Liver (tissue), 9 donors: ENCODE data around the gene C18orf32. TPM values are rescaled to one million over a fixed set of nuclear protein-coding genes. Genes with fewer than 3 reads are reported as not detected.

ENCODE experiments used
- DNase-seq: peaks from one replicate; pipeline ENCODE4 v3.0.0-alpha.2; 2017; ENCODE audit warnings: low spot score
- H3K27ac ChIP-seq, 2 donors: one replicate each; pipeline ENCODE4 v1.7.0; 2013; ENCODE audit warnings: inconsistent platforms in 2 of 2, low read length in 2 of 2, control low read depth in 1 of 2, low read depth in 1 of 2, mild to moderate bottlenecking in 1 of 2
- H3K27me3 ChIP-seq, 4 donors: one replicate each; pipeline versions ENCODE4 v1.6.1 to v1.7.0; 2013; ENCODE audit warnings: low read length in 3 of 4, inconsistent platforms in 1 of 4, mild to moderate bottlenecking in 1 of 4, moderate library complexity in 1 of 4; ENCODE audit not compliant: control insufficient read depth in 4 of 4, insufficient read depth in 4 of 4
- H3K36me3 ChIP-seq, 4 donors: one replicate each; pipeline versions ENCODE4 v1.6.1 to v1.7.0; 2013; ENCODE audit warnings: low read length in 3 of 4, mild to moderate bottlenecking in 3 of 4, low read depth in 1 of 4, moderate library complexity in 1 of 4; ENCODE audit not compliant: control insufficient read depth in 4 of 4, insufficient read depth in 3 of 4
- H3K4me1 ChIP-seq, 4 donors: one replicate each; pipeline versions ENCODE4 v1.6.1 to v1.7.0; 2013; ENCODE audit warnings: low read length in 3 of 4, mild to moderate bottlenecking in 3 of 4, moderate library complexity in 1 of 4; ENCODE audit not compliant: control insufficient read depth in 4 of 4, insufficient read depth in 4 of 4
- H3K4me3 ChIP-seq, 3 donors: one replicate each; pipeline versions ENCODE4 v1.6.1 to v1.7.0; 2013; ENCODE audit warnings: low read length in 3 of 3, control low read depth in 1 of 3, low read depth in 1 of 3, mild to moderate bottlenecking in 1 of 3
- H3K9ac ChIP-seq, 2 donors: one replicate each; pipeline ENCODE4 v1.7.0; 2013; ENCODE audit warnings: low read length in 2 of 2, mild to moderate bottlenecking in 2 of 2, moderate library complexity in 2 of 2, control low read depth in 1 of 2, low read depth in 1 of 2
- H3K9me3 ChIP-seq, 4 donors: one replicate each; pipeline versions ENCODE4 v1.6.1 to v1.7.0; 2013; ENCODE audit warnings: low read length in 3 of 4; ENCODE audit not compliant: control insufficient read depth in 4 of 4
- ATF3 ChIP-seq: IDR thresholded peaks from 2 replicates; pipeline ENCODE4 v1.6.1; 2016; ENCODE audit warnings: antibody characterized with exemption
- CTCF ChIP-seq: fragments of 150-350 bp; IDR thresholded peaks from 2 replicates; pipeline ENCODE4 v1.5.1; 2017; ENCODE audit warnings: improper control_type of control experiment, low read depth, low read length; ENCODE audit not compliant: missing input control
- HNF4A ChIP-seq, 2 donors: conservative IDR thresholded peaks; 2 replicates each; pipeline ENCODE4 v1.6.1; 2016; ENCODE audit warnings: antibody characterized with exemption in 2 of 2, mild to moderate bottlenecking in 2 of 2
- HNF4G ChIP-seq: IDR thresholded peaks from 2 replicates; pipeline ENCODE4 v1.6.1; 2016; ENCODE audit warnings: antibody characterized with exemption
- JUND ChIP-seq, 2 donors: IDR thresholded peaks; 2 replicates each; pipeline ENCODE4 v1.6.1; 2016; ENCODE audit warnings: antibody characterized with exemption in 2 of 2
- MAX ChIP-seq: IDR thresholded peaks from 2 replicates; pipeline ENCODE4 v1.6.1; 2016; ENCODE audit warnings: antibody characterized with exemption
- NR2F2 ChIP-seq: IDR thresholded peaks from 2 replicates; pipeline ENCODE4 v1.6.1; 2016; ENCODE audit warnings: antibody characterized with exemption
- REST ChIP-seq: IDR thresholded peaks from 2 replicates; pipeline ENCODE4 v1.6.1; 2016; ENCODE audit warnings: antibody characterized with exemption, mild to moderate bottlenecking
- RXRA ChIP-seq, 2 donors: IDR thresholded peaks; 2 replicates each; pipeline ENCODE4 v1.6.1; 2017 to 2018; ENCODE audit warnings: antibody characterized with exemption in 2 of 2, mild to moderate bottlenecking in 1 of 2
- SP1 ChIP-seq: IDR thresholded peaks from 2 replicates; pipeline ENCODE4 v1.6.1; 2018; ENCODE audit warnings: antibody characterized with exemption, mild to moderate bottlenecking
- TAF1 ChIP-seq: conservative IDR thresholded peaks from 2 replicates; pipeline ENCODE4 v1.6.1; 2016; ENCODE audit warnings: antibody characterized with exemption, mild to moderate bottlenecking
- ZBTB33 ChIP-seq: IDR thresholded peaks from 2 replicates; pipeline ENCODE4 v1.6.1; 2016; ENCODE audit warnings: antibody characterized with exemption
- WGBS: extraction: QIAGEN DNeasy Blood & Tissue Kit; methylation state at CpG from one replicate; pipeline ENCODE4 v1.1.7; 2013; 5-methylcytosine and 5-hydroxymethylcytosine counted together
- polyA plus RNA-seq, 2 donors: library from polyadenylated mRNA; stranded (reverse) in 1 of 2; unstranded in 1 of 2; fragments of 200-250 nt in 1 of 2; fragments of >200 nt in 1 of 2; fragmentation: Nextera tagmentation in 1 of 2; extraction: Ambion mirVana in 1 of 2; gene quantifications; one replicate each; pipeline versions ENCODE4 v1.2.1 to v1.2.3, GENCODE V29; 2013 to 2015
- total RNA-seq, 2 donors: library from RNA; depleted of rRNA; stranded (reverse); fragments of >200 nt; gene quantifications; one replicate each; pipeline ENCODE4 v1.2.3, GENCODE V29; 2014
- donor health status: healthy.
- donor health status: healthy.
- donor health status: healthy.
- donor health status: healthy.
- donor health status: healthy.

Gene C18orf32
- total and polyA plus RNA-seq, 4 donors: 12.4 to 63.2 (median 29.8) TPM

- WGBS: 25% methylated on average over 8 of the region's 8 CpGs
- Histone ChIP-seq H3K27ac (peak overlapping the region; percentile 85 to 86), H3K4me1 (peaks cover 4 to 20% (median 19%) of the 10 kb centered on the region in 4 donors), H3K9me3 (no peaks in the 10 kb centered on the region), H3K36me3 (peaks cover 8 to 42% (median 33%) of the 10 kb centered on the region in 4 donors), H3K4me3 (peak overlapping the region; percentile 73 to 90 (median 77)), H3K9ac (peak overlapping the region; percentile 82 to 94), H3K27me3 (no peaks in the 10 kb centered on the region)
- TF ChIP-seq HNF4A (conservative IDR thresholded peaks at IDR 0.05) (no peak), HNF4G (no peak), CTCF (no peak), SP1 (no peak), ZBTB33 (no peak), TAF1 (no peak), JUND (IDR thresholded peaks at IDR 0.05) (no peak)
- no peak for DNase-seq
Measured at GRCh38 chr18:49486134-49486533, 900 bp downstream of the C18orf32 start.

- H3K9me3 ChIP-seq: no peaks in the 10 kb centered on the region
- TF ChIP-seq RXRA (IDR thresholded peaks at IDR 0.05) (no peak), CTCF (no peak)
- H3K27ac ChIP-seq: no peak overlapping the region
- peaks cover 8 to 35% (median 23%) of the 10 kb centered on the region in 4 donors for H3K36me3 ChIP-seq
- no peak for DNase-seq
- H3K27me3 ChIP-seq: no peaks in the 10 kb centered on the region
- no peak overlapping the region for H3K9ac ChIP-seq
- H3K4me3 ChIP-seq: no peak overlapping the region
- peaks cover 4 to 17% (median 14%) of the 10 kb centered on the region in 4 donors for H3K4me1 ChIP-seq
Measured at GRCh38 chr18:49483198-49483597, 3.8 kb downstream of the C18orf32 start.

- 88% methylated on average over 3 of the region's 3 CpGs for WGBS
- H3K4me1 ChIP-seq: peaks cover 4 to 8% (median 7%) of the 10 kb centered on the region in 4 donors
- no peak overlapping the region for H3K27ac ChIP-seq
- DNase-seq: no peak
- peaks cover 7 to 31% (median 18%) of the 10 kb centered on the region in 4 donors for H3K36me3 ChIP-seq
- no peaks in the 10 kb centered on the region for H3K9me3 ChIP-seq
- H3K27me3 ChIP-seq: no peaks in the 10 kb centered on the region
- no peak overlapping the region for H3K9ac ChIP-seq
- H3K4me3 ChIP-seq: no peak overlapping the region
- TF ChIP-seq ATF3 (no peak), HNF4A (conservative IDR thresholded peaks at IDR 0.05) (no peak), MAX (no peak), REST (no peak), NR2F2 (no peak), ZBTB33 (no peak)
Measured at GRCh38 chr18:49481907-49482306, 5.1 kb downstream of the C18orf32 start.
